Spleen (tissue), 11 donors: Measurements from ENCODE around the gene ADCY1. TPM values are rescaled to one million over a fixed set of nuclear protein-coding genes. Genes with fewer than 3 reads are reported as not detected.

ENCODE experiments used
- DNase-seq: peaks from one replicate; pipeline ENCODE4 v3.0.0-alpha.2; 2020
- H3K27ac ChIP-seq, 8 donors: fragments of 200-600 bp; sonication (generic) in 7 of 8; 1 replicate in 4 of 8; 2 replicates in 4 of 8; pipeline versions ENCODE4 v1.5.0 to v1.8.0; 2016 to 2021; ENCODE audit warnings: inconsistent platforms in 4 of 8, mild to moderate bottlenecking in 4 of 8, moderate library complexity in 1 of 8
- H3K27me3 ChIP-seq, 7 donors: fragments of 200-600 bp; sonication (generic) in 6 of 7; replicated peaks in 1 of 7; 1 replicate in 4 of 7; 2 replicates in 3 of 7; pipeline versions ENCODE4 v1.5.0 to v1.8.0; 2016 to 2021; ENCODE audit warnings: inconsistent platforms in 3 of 7, mild to moderate bottlenecking in 1 of 7
- H3K36me3 ChIP-seq, 6 donors: fragments of 200-600 bp; sonication (generic) in 5 of 6; 1 replicate in 4 of 6; 2 replicates in 2 of 6; pipeline versions ENCODE4 v1.5.0 to v1.8.0; 2016 to 2021; ENCODE audit warnings: inconsistent platforms in 2 of 6
- H3K4me1 ChIP-seq, 6 donors: fragments of 200-600 bp; sonication (generic) in 5 of 6; 1 replicate in 3 of 6; 2 replicates in 3 of 6; pipeline versions ENCODE4 v1.5.0 to v1.8.0; 2016 to 2021; ENCODE audit warnings: inconsistent platforms in 3 of 6
- H3K4me3 ChIP-seq, 8 donors: fragments of 200-600 bp; sonication (generic) in 7 of 8; 1 replicate in 4 of 8; 2 replicates in 4 of 8; pipeline versions ENCODE4 v1.5.0 to v1.8.0; 2016 to 2021; ENCODE audit warnings: inconsistent platforms in 4 of 8, mild to moderate bottlenecking in 4 of 8, moderate library complexity in 2 of 8
- H3K9me3 ChIP-seq, 8 donors: fragments of 200-600 bp; sonication (generic) in 7 of 8; 1 replicate in 4 of 8; 2 replicates in 4 of 8; pipeline versions ENCODE4 v1.5.0 to v1.8.0; 2016 to 2021; ENCODE audit warnings: inconsistent platforms in 4 of 8
- CTCF ChIP-seq, 11 experiments: fragments of 200-600 bp in 7 of 11; fragments of 450-650 bp in 4 of 11; sonication (generic) in 4 of 11; IDR thresholded peaks in 8 of 11; conservative IDR thresholded peaks in 3 of 11; 1 replicate in 7 of 11; 2 replicates in 4 of 11; pipeline versions ENCODE4 v1.4.0 to v1.8.0; 2016 to 2021; ENCODE audit warnings: antibody characterized with exemption in 11 of 11, inconsistent platforms in 4 of 11, mild to moderate bottlenecking in 1 of 11
- POLR2A ChIP-seq, 3 donors: fragments of 450-650 bp; IDR thresholded peaks; one replicate each; pipeline ENCODE4 v1.5.1; 2017; ENCODE audit warnings: antibody characterized with exemption in 3 of 3, mild to moderate bottlenecking in 1 of 3
- POLR2AphosphoS5 ChIP-seq, 3 donors: sonication (generic); formaldehyde crosslinking; IDR thresholded peaks; one replicate each; pipeline ENCODE4 v1.5.1; 2017; ENCODE audit warnings: antibody characterized with exemption in 3 of 3
- WGBS, 5 donors: extraction: QIAGEN DNeasy Blood & Tissue Kit in 3 of 5; methylation state at CpG; one replicate each; pipeline versions ENCODE4 v1.1.5 to v1.1.7; 2013 to 2018; 5-methylcytosine and 5-hydroxymethylcytosine counted together
- intact Hi-C: fragments of 100-400 bp; cut with DNase I; formaldehyde crosslinking; loops from one replicate; pipeline ENCODE4 v1.15.0; 2023; ENCODE audit warnings: low total_unique reads
- polyA plus RNA-seq, 3 donors: library from polyadenylated mRNA; stranded (reverse); fragments of 200-250 nt; gene quantifications; one replicate each; pipeline ENCODE4 v1.2.1, GENCODE V29; 2013
- total RNA-seq, 7 donors: library from RNA; depleted of rRNA in 3 of 7; stranded (reverse); fragments of >200 nt in 3 of 7; fragmentation: NEBNext Ultra II Directional in 4 of 7; extraction: Animal tissue kit (Norgen Biotek cat#: 25700) in 4 of 7; gene quantifications; one replicate each; pipeline versions ENCODE4 v1.1.0 to v1.2.1, GENCODE V29; 2016 to 2021
- donor health status: healthy with polysubstance abuse.
- donor health status: DM: no; HTN: no; CAD: no; lungs with moderate emphysema.
- donor health status: DM: no; HTN: no; CAD: no.
- donor health status: Bipolar disorder and iron deficiency.
- donor health status: healthy.
- donor health status: DM: no; HTN: no; CAD: no.
- donor health status: DM: yes; HTN: yes; CAD: no.

ADCY1 gene
- total and polyA plus RNA-seq, 10 donors = 0.05 to 6.6 (median 1.8) TPM

GRCh38 chr7:45691155-45691656 is 117.0 kb downstream of the ADCY1 start:
- Histone ChIP-seq H3K9me3 (no peaks in the 10 kb centered on the region), H3K4me3 (no peak overlapping the region), H3K4me1 (no peaks in the 10 kb centered on the region), H3K27me3 (no peaks in the 10 kb centered on the region), H3K27ac (no peak overlapping the region), H3K36me3 (no peaks in the 10 kb centered on the region)
- TF ChIP-seq POLR2AphosphoS5 (IDR thresholded peaks at IDR 0.05) (no peak), POLR2A (IDR thresholded peaks at IDR 0.05) (no peak), CTCF (IDR thresholded peaks at IDR 0.05 in 8 of 11, conservative IDR thresholded peaks at IDR 0.05 in 3 of 11) (no peak)
- WGBS, 5 donors = 88 to 96% (median 90%) methylated on average over 6 of the region's 6 CpGs
- DNase-seq = peak; percentile 18
- intact Hi-C loops = no loop called here

GRCh38 chr7:45692031-45692430 is 117.9 kb downstream of the ADCY1 start:
- Histone ChIP-seq H3K27ac (no peak overlapping the region), H3K36me3 (no peaks in the 10 kb centered on the region), H3K4me3 (no peak overlapping the region), H3K27me3 (no peaks in the 10 kb centered on the region), H3K4me1 (no peaks in the 10 kb centered on the region), H3K9me3 (no peaks in the 10 kb centered on the region)
- TF ChIP-seq POLR2AphosphoS5 (IDR thresholded peaks at IDR 0.05) (no peak), POLR2A (IDR thresholded peaks at IDR 0.05) (no peak), CTCF (IDR thresholded peaks at IDR 0.05 in 8 of 11, conservative IDR thresholded peaks at IDR 0.05 in 3 of 11) (no peak)
- peak; percentile 35 for DNase-seq
- WGBS, 5 donors = 91 to 97% (median 94%) methylated on average over 3 of the region's 3 CpGs
- intact Hi-C loops = no loop called here

- peak; percentile 36 for DNase-seq
- Histone ChIP-seq H3K27me3 (no peaks in the 10 kb centered on the region), H3K4me3 (no peak overlapping the region), H3K4me1 (no peaks in the 10 kb centered on the region), H3K36me3 (no peaks in the 10 kb centered on the region), H3K27ac (no peak overlapping the region), H3K9me3 (no peaks in the 10 kb centered on the region)
- TF ChIP-seq CTCF (IDR thresholded peaks at IDR 0.05 in 8 of 11, conservative IDR thresholded peaks at IDR 0.05 in 3 of 11) = no peak
- TF ChIP-seq POLR2A (IDR thresholded peaks at IDR 0.05) = no peak
- no peak for TF ChIP-seq POLR2AphosphoS5 (IDR thresholded peaks at IDR 0.05)
- WGBS, 5 donors = 78 to 90% (median 84%) methylated on average over 5 of the region's 5 CpGs
- intact Hi-C loops = no loop called here
These were observed 121.3 kb downstream of the ADCY1 start for GRCh38 chr7:45695249-45695995.

- Histone ChIP-seq H3K27me3 (peaks cover 0 to under 1% (median 0%) of the 10 kb centered on the region in 7 donors), H3K4me3 (no peak overlapping the region), H3K27ac (peak overlapping the region in 1 of 8 donors; percentile 22), H3K9me3 (no peaks in the 10 kb centered on the region), H3K4me1 (no peaks in the 10 kb centered on the region), H3K36me3 (no peaks in the 10 kb centered on the region)
- WGBS, 5 donors = 64 to 90% (median 72%) methylated on average over 4 of the region's 4 CpGs
- peak in 1 of 3 donors; percentile 31 for TF ChIP-seq POLR2AphosphoS5 (IDR thresholded peaks at IDR 0.05)
- TF ChIP-seq CTCF (IDR thresholded peaks at IDR 0.05 in 8 of 11, conservative IDR thresholded peaks at IDR 0.05 in 3 of 11) = no peak
- DNase-seq = peak; percentile 28
- intact Hi-C loops = no loop called here
These were observed 122.3 kb downstream of the ADCY1 start for GRCh38 chr7:45696476-45696875.
